GM18508 (cell line): Measurements from ENCODE around the gene MZB1.
"Not testable (repeated sequence)": the region's sequence is repeated elsewhere in the genome, so short reads cannot be mapped to it uniquely, and the experiment has no call there.

Experiments used
- ATAC-seq: cut with Tn5 transposase; IDR thresholded peaks from one replicate; pipeline ENCODE4 v1.9.1; 2021; ENCODE audit warnings: moderate number of reproducible peaks; ENCODE audit not compliant: insufficient read depth, unreplicated experiment

The MZB1 gene

DNA sequence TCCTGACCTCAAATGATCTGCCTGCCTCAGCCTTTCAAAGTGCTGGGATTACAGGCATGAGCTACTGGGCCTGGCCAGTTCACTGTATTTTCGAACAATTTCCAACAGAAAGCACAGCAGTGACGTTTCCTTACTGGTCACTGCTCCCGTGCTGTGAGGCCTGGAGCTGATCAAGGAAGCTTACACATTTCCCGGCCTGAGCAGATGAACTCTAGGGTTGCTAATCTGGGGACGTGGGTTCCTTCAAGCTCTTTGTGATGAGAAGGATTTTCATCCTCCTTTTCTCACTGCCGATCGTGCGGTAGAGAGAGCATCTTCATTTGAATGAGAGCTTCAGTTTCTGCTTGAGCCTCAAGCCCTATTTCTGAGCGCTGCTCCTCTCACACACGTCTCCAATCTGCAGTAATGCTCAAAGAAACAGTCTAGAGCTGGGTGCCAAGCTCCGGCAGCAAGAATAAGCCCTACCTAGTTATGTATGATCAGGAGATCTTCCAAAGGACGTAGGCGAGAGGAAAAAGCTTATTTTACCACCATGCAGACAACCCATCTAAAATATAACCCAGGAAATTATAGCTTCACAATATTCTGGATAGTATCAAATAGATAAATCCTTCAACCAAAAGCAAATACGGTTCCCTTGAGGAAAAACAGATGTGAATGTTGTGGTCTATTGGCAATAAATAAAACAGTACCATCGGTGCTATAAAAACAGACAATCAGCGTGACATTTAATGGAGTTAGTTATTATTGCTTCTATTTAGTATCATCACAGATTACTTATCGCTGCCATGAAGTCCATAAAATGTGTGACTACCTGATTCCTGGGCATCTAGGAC is 21.5 kb upstream of the MZB1 start:
- ATAC-seq, result no peak

DNA sequence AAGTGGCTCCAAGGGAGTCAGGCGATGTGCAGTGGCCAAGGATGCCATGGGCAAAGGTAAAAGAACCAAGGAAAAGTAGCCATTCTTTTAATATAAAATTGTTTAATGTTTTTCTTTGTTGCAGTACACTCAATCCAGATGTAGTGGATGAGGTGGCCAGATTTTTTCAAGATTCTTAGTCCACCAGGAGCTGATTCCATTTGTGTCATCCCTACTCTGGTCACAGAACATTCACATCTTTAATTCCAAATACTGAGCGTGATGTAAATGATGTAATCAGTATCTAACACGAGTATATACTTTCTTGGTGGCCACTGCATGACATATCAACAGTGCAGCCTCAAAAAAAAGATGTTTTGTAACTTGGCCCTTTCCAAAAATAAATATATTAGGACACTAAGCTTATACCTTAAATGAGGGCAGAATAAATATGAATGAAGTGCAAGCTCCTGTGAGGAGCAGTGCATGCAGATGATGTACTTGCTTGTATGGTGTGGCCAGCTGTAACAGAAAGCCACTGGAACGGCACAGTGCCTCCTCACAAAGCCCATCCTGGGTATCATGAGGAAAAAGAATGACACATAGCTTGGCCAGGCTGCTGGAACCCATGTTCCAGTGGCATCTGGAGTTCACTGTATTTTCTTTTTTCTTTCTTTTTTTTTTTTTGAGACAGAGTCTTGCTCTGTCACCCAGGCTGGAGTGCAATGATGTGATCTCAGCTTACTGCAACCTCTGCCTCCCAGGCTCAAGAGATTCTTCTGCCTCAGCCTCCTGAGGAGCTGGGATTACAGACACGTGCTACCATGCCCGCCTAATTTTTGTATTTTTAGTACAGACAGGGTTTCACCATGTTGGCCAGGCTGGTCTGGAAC is 20.6 kb upstream of the MZB1 start:
- ATAC-seq, result no peak

GRCh38 chr5:139409116-139409515 is 19.4 kb upstream of the MZB1 start:
- ATAC-seq, result not testable (repeated sequence)

DNA sequence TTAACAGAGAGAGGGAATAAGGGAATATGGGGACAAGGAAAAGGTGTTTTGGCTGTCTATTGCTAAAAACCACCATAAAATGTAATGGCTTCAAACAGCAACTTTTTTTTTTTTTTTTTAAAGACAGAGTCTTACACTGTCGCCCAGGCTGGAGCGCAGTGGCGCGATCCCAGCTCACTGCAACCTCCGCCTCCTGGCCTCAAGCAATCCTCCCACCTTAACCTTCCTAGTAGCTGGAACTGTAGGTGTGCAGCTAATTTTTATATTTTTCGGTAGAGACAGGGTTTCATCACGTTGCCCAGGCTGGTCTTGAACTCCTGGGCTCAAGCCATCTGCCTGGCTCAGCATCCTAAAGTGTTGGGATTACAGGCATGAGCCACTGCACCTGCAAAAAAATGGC is 18.5 kb upstream of the MZB1 start:
- no peak for ATAC-seq

- no peak for ATAC-seq
Measured at GRCh38 chr5:139407517-139407916, 17.8 kb upstream of the MZB1 start.

GRCh38 chr5:139406963-139407362 is 17.2 kb upstream of the MZB1 start:
- ATAC-seq, result no peak

GRCh38 chr5:139404484-139404840 is 14.7 kb upstream of the MZB1 start:
- no peak for ATAC-seq

- peak; percentile 64 for ATAC-seq
Measured at GRCh38 chr5:139403787-139404483, 14.2 kb upstream of the MZB1 start, which contains the start of gene SPATA24. SPATA24 (minus strand) TSS chr5:139404089; CDS start chr5:139404060, 29 bp downstream.

- ATAC-seq, result no peak
Measured at GRCh38 chr5:139403418-139403786, 13.7 kb upstream of the MZB1 start.

DNA sequence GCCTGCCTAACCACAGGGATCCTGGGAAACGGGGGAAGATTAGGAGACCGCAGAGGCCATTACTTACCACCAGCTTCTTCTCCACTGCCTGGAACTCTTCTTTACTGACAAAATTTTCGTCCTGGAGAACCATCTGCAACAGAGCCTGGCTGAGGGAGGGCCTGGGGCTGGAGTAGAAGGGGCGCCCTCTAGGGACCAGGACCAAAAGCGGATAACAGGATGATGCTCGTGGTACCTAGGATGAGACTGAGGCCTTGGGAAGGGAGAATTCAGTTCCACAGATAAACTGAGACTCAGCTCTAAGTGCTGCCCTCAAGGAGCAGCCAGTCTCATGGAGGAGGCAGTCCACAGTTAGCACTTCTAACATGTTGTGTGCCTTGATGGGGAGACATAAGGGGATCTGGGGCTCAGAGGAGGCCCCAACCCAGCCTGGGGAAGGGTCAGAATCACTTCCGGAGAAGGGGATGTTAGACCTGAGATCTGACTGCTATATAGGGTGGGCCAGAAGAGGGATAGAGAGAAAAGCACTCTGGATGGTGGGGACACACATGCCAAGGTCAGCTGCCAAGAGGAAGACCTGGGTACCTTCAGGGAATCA is 12.9 kb upstream of the MZB1 start:
- ATAC-seq, result no peak

- ATAC-seq, result no peak
Measured at GRCh38 chr5:139401546-139401945, 11.8 kb upstream of the MZB1 start.

DNA sequence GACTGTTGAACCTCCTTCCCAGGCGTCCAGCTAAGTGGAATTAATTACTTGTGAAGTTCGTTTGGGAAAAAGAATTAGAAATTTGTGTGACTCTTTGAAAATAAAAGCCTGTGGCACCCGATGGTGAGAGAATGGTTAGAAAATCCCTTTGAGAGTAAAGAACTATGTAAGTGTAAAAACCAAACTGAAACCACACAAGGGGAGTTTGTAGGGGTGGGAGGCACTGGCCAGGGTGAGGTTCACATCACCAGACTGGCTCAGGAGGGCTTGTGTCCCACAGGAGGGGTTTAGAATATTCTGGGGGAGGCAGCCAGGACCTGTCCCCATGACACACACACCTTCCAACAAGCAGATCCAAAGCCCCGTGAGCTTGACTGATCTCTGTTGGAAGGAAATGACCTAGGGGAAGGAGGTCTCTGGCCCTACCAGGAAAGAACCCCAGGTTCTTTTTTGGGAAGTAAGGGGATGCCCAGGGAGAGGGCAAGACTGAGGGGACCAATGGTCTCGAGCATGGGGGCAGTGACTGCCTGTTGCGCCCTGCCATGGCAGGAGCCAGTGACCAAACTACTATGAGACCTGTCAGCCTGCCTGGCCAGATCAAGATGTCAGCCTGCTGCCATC is 9.9 kb upstream of the MZB1 start:
- ATAC-seq, result no peak

- no peak for ATAC-seq
Measured at GRCh38 chr5:139397921-139398320, 8.2 kb upstream of the MZB1 start.

DNA sequence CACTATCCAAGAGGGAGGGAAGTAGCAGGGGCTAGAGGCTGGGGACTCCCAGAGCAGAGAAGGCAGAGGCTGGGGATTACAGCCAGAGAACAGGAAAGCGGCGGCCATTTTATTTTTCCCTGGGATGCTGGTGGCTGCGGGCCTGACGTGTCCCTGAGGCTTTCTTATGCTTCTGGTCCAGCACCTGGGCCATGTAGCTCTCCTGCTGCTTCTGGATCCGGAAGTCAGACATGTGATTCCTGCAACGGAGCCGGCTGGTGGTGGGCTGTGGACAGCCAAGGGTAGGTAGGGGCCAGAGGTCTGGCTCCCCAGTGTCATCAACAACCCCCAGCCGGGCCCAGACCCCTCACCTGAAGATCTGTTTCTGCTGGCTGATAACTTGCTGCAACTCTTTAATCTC is 7.0 kb upstream of the MZB1 start:
- ATAC-seq, result no peak

GRCh38 chr5:139395844-139396640 is 6.3 kb upstream of the MZB1 start:
- ATAC-seq, result no peak

DNA sequence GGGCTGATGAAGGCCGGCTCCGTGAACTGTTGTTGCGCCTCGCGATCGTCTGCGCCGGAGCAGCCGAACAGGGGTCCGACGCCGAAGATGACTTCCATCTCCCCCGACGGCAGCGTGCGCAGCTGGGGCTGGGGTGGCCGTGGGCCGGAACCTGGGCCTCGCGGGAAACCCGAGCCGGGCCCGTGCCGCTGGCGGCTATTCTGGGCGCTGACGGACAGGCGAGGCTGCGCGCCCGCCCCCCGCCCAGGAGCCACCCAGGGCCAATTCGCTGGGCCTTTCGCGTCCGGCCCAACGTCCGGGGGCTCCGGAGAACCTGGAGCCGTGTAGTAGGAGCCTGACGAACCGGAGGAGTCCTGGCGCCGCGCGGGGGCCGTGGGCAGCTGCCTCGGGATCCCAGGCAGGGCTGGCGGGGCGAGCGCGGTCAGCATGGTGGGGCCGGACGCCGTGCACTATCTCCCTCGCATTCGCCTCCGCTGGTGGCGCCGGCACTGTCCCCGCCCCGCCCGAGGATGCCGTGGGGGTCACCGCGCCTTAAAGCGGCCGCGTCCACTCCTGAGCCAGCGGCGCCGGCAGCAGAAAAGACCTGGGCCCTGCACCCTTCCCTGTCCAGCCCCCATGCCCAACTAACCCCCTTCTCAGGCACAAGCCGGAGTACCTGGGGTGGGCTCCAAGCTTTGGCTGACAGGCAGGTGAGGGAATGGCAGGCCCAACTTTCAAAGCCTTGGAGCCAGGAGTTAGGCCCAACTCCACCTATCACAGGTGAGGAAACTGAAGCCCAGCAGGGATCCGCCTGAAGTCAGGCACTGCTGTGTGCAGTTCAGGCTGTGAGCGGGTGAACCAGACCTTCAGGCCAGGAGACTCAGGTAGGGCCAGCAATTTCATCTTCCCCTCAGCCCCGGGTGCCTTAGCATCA is 5.2 kb upstream of the MZB1 start, which contains the start of gene PROB1:
TSS of gene PROB1 (minus strand) at position 451 of the 913 bp plus-strand sequence. CDS start at position 428, 23 bp downstream.
- ATAC-seq, result no peak

DNA sequence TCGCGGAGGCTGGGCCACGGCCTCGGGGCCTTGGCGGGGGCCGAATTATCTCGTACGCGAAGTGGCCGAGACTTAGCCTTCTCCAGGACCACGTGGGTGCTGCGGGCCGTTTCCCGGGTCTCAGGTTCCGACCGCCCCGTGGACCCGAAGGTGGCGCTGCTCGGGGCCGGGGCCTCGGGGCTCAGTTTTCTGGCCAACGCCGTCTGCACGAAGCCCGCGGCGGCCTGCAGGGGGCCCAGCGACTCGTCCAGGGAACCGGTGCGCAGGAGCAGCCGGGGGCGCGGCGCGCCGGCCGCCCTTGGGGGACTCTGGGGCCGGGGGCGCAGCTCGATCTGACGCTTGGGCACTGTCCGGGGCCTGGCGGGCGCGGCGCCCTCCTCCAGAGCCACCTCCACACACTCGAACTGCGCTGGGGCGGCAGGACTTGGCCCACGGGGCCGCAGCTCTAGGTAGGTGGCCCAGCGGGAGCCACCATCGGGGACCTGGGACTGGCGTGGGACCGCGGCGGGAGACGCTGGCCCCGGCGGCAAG is 4.5 kb upstream of the MZB1 start:
- no peak for ATAC-seq
